NCI-H345 treated with DMSO at 0.1 percent for 48 hours (cell line): ENCODE measurements around the gene GFER.
"Not testable (repeated sequence)": the region's sequence is repeated elsewhere in the genome, so short reads cannot be mapped to it uniquely, and the experiment has no call there.

ENCODE experiments used
- DNase-seq: peaks from one replicate; lab custom pipeline; 2025; ENCODE audit not compliant: unreplicated experiment; lab: John Stamatoyannopoulos, UW

Gene GFER

DNA sequence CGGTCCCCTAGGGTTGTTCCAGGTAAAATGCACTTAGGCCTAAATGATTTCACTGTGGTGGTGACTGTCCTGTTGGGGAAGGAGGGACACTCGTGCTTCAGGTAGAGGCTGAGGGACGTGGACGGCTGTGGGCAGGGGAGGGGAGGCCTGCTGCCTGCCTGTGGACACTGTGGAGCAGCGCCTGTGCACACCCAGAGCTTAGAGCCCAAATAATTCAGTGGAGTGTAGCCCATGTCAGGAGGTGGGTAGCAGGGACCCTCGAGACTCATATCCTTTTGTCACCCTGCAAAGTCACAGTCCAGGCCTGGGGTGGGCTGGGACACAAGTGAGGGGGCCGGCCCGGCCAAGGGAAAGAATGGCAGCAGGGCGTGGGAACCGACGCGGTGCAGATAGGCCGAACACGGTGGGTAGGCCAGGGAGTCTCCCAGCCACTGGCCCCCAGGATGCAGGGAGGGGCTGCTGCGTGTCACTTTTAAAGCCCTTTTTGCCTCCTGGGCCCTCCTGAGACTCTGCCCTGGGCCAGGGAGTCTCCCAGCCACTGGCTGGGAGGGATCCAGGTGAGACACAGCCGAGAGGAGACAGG is 42.0 kb downstream of the GFER start:
- DNase-seq: no peak

DNA sequence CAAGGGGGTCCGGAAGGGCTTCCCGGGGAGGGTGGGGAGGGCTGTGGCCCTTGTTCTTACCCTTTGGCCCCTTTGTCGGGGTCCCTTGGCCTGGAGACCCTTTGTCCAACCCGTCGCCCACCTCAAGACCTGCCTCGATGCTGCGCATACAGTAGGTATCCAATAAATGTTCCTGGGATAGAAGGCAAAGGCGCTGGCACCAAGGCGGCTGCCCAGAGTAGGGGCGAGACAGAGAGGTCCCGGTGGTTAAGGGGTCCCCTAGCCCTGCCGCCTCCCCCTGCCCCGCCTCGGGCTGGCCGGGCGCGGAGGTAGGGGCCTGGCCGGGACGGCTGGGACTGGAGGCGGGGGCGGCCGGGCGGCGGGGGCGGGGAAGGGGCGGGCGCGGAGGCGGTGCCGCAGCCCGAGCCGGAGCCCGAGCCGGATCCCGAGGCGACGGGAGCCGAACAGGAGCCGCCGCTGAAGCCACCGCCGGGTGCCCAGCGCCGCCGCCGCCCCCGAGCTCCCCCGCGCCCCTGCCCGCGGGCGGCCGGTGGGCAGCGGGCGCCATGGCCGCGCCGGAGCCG is 42.5 kb downstream of the GFER start, which contains the start of gene NHERF2:
TSS of gene NHERF2 (plus strand) at position 442 of the 563 bp plus-strand sequence. CDS start at position 546, 104 bp downstream.
- DNase-seq: no peak

DNA sequence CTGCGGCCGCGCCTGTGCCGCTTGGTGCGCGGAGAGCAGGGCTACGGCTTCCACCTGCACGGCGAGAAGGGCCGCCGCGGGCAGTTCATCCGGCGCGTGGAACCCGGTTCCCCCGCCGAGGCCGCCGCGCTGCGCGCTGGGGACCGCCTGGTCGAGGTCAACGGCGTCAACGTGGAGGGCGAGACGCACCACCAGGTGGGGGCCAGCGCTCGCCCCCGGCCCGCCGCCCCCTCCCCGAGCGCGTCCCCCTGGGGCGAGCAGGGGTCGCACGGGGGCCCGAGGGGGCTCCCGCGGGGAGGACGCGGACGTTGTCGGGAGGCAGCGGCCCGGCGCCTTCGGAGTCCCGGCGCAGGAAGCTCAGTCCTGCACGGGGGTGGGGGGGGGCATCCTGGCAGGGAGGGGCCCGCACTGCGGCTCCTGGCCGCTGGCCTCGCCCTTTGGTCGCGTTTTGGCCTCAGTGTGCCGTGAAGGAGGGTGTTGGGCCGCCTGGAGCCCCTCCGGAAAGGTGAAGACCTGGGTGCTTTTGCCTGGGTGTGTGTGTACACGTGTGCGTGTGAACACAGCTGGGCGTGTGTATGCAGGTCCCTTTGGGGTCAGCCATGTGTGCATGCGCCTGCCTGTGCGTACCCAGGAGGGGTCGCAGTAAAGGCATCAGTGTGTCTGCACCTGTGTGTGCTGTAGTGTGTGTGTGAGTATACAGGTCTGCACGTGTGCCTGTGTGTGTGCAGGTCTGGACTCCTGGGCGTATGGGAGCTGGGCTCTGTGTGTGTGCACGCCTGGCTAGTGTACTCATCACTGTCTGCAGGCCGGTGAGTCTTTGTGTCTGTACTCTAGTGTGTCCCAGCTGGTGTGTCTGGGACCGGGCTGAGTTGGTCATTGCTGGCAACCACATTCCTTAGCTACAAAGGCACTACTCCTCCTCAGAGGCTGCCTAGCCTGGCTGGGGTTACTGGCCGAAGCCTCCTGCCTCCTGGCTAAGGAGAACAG is 43.3 kb downstream of the GFER start:
- DNase-seq: no peak

DNA sequence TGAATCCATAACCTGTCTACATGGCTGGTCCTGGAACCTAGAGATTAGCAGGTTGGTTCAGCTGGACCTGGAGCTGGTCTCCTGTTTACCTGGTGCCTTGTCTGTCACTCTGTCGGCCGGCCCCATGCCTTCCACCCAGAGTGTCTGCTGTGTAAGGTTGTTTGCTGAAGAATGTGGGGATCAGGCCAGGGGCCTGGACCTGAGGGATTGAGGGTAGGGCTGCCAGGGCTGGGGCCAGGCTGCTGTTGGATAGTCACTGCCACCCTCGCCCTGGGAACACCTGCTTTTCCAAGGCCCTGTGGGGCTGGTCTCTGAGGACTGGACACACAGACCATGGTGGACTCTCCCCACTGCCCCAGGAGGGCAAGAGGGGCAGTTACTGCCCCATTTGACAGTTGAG is 44.2 kb downstream of the GFER start:
- DNase-seq: no peak

DNA sequence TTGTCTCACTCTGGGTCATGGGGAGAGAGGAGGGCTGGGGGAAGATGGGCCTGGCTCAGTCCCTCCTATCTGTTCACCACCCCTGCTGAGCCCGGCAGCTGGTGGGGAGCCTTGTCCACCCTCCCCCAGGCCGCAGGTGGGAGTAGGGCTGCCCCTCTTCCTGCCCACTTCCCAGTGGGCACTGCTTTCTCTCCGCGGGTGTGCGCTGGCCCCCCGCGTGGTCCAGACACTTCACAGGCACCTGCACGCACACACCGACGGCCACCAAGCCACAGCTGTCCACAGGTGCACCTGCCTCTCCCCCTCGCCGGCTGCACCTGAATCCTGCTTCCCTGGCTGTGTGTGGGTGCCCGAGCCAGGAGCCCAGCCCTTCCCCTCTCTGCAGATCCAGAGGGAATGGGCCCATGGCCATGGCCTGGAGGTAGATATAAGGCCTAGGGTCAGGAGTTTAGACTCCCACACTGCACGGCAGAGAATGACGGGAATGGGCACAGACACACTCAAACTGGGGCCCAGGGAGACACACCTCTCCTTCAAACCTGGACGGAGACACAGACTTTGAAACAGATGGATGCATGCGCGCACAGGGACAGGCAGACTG is 44.7 kb downstream of the GFER start:
- DNase-seq: peak; percentile 54

DNA sequence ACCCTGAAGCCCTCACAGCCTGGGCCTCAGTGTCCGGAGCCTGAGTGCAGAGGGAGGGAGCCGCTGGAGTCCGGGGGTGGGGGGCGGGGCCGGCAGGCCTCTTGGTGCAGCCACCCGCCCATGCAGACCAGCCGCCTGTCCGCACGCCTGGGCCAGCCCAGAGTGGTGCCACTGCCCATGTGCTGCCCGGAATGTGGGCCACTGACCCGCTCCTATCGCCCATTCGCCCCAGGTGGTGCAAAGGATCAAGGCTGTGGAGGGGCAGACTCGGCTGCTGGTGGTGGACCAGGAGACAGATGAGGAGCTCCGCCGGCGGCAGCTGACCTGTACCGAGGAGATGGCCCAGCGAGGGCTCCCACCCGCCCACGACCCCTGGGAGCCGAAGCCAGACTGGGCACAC is 45.4 kb downstream of the GFER start:
- no peak for DNase-seq

DNA sequence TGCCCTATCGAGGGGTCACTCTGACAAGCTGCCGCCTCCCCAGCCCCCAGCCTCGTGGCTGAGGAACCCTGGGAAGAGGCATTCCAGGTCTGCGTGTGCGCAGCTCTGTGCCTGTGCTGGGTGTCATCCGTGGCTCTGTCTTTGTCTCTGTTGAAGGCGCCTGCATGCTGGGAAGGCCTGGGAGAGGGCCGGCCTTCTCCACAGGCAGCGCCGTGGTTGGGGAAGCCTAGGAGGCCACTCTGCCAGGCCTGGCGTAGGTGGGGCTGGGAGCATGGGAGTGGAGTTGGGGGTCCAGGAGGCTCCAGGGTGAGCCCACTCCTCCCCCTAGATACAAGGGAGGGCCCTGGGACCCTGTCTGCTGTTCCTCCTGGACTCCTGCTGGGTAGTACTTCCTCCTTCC is 46.0 kb downstream of the GFER start:
- DNase-seq: no peak

DNA sequence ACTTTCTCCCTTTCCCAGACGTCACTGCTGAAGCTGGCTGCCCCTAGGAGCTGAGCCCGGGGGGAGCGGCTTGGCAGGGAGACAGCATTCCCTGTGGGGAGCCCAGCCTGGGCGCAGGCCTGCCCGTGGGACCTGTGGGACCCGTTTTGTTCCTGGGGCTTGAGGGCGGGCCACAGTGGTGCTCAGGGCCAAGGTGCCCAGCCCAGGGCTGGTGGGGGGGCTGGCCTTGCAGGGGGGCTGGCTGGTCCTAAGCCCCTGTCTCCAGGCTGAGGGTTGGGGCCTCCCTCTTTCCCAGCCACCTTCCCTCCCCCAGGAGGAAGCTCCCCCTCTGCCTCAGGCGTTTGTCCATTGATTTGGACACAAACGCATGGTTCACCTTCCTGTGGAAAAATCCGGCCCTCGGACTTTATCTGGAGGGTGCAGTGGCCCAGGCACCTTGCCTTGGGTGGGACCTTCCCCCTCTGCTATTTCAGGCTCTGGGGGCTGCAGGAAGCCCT is 47.1 kb downstream of the GFER start:
- DNase-seq: no peak

DNA sequence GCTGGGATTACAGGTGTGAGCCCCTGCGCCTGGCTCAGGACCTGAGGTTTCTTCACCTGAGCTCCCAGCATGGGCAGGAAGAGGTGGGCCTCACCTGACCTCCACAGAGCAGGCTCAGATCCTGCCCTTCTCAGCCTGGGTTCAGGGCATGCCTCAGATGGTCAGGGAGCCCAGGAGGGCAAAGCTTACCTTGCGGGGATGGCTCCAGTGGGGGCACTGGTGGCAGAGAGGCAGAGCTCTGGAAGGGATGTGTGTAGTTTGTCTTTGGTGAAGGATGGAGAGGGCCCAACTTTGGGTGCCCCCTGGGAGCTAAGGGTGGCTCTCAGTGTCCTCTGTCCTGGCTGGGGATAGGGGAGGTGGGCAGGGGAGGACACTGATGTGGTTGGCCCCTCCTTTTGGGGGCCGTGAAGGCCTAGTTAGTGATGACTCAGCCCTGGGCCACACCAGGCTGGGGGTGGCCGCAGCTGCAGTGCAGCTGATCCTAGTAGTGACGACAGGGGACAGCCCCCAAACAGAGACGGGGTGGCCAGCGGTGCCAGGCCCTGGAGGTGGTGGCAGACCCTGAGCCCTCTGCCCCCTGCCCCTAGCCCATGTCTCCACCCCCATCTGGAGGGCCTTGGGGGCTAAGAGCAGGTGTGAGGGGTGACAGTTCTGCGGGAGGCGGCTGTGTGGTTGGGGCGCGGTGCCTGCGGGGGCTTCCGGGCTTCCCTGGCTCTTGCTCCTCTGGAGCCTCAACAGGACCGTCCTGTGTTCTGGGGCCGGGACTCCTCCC is 48.5 kb downstream of the GFER start:
- DNase-seq: no peak

DNA sequence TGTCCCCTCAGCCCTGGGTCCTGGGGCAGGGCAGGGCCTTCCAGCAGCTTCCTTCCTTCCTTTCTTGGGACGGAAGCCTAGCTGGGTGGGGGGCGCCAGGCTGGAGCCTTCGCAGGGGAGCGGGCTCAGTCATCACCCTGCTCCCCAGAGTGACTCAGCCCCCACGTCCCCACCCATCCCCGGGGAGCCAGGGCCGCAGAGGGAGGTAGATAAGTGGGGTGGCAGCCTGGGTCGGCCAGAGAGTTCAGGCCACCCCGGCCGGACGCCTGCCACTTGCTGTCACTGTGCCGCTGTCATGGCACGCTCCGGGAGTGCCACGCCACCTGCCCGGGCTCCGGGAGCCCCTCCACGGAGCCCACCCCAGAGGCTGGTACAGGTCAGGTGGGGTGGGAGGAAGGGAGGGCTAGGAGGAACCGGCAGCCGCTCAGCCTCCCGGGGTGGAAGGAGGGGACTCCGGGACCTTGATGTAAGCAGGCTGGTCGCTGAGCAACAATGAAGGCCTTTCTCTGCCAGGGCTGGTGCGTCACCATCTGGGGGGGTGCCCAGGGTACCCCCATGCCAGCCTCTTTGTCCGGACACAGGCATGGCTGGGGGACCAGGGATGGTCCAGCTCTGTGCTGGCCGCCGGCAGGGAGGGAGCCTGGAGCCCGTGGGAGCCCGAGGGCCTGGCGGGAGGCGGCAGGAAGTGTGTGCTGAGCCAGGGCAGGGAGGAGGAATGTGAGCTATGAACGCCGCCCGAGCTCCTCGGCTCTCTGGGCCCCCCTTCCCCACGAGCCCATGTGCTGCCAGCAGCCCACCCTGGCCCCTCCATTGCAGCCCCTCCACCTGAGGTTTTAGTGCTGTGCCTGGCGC is 49.3 kb downstream of the GFER start:
- no peak for DNase-seq

DNA sequence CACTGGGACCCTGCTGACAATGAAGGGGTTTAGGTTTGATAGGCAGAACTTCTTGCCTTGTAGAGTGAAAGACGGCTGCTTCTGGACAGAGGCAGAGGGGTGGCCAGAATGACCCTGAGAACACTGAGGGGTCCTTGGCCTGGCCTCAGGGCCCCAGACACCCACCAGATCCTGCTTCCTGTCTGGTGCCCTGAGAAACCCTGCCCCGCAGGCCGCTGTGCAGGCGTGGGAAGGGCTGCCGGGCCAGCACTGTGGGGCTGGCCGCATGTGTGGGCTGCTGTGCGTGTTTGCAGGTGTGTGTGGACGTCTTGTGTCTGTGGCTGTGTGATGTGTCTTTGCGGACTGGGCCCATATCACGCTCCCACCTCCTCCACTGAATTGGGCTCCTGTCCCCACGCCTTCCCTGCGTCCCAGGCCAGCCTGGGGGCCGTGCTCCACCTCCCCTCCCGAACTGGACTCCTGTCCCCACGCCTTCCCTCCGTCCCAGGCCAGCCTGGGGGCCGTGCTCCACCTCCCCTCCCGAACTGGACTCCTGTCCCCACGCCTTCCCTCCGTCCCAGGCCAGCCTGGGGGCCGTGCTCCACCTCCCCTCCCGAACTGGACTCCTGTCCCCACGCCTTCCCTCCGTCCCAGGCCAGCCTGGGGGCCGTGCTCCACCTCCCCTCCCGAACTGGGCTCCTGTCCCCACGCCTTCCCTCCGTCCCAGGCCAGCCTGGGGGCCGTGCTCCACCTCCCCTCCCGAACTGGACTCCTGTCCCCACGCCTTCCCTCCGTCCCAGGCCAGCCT is 50.1 kb downstream of the GFER start:
- not testable (repeated sequence) for DNase-seq

DNA sequence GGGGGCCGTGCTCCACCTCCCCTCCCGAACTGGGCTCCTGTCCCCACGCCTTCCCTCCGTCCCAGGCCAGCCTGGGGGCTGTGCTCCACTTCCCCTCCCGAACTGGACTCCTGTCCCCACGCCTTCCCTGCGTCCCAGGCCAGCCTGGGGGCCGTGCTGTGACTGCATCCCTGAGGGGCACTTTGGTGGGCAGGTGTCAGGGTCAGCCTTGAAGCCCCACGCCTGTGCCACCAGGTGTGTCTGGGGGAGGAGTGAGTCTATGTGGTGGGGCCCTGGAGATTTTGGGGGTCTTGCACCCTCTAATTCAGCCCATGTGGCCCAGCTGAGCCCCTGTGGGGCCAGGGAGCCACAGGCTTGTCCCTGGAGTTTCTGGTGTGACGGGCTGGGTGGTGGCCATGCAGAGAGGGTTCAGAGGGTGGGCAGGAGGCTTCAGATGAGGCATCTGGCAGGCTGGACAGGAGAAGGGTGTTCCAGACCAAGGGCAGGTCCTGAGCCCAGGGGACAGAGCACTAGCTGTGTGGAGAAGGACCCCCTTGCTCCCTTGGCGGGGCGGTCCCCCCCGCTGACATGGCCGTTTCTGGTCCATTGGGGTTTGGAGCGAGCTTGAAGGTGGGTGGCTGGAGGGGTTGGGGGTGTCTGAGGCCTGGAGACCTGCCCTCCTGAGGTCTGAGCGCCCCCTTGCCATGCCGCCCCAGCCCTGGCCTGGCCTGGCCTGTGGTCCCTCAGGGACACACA is 50.9 kb downstream of the GFER start:
- no peak for DNase-seq

DNA sequence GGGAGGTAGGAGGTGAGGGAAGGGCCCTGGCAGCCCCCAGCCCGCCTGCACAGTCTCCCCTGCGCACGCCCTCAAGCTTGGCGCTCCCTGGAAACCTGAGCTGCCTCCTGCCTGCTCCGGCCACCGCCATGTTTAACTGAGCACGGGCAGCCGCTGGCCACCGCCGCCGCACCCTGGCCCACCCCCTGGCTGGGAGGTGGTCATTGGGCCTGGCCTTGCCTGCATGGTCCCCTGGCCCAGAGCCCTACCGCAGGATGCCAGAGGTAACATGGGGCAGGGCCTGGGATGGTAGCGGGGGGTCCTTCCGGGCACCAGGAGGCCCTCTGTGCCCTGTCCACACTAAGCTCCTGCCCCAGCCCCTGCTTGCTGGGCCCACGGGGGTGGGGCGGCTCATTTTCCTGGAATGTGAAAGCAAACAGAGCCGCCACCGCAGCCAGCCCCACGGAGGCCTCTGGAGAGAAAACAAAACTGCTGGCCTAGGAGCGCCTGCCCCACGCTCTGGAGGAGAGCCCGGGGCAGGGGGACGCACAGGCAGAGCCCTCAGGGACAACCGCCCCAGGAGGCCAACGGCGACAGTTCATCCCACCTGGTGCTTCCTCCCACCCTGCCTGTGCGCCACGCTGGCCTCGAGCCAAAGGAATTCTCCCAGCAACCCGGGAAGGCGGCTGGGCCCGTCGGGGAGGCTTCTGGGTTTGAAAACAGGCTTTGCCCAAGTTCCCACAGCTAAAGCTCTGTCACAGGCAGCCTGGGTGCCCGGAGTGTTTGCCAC is 51.6 kb downstream of the GFER start:
- peak; percentile 84 for DNase-seq

DNA sequence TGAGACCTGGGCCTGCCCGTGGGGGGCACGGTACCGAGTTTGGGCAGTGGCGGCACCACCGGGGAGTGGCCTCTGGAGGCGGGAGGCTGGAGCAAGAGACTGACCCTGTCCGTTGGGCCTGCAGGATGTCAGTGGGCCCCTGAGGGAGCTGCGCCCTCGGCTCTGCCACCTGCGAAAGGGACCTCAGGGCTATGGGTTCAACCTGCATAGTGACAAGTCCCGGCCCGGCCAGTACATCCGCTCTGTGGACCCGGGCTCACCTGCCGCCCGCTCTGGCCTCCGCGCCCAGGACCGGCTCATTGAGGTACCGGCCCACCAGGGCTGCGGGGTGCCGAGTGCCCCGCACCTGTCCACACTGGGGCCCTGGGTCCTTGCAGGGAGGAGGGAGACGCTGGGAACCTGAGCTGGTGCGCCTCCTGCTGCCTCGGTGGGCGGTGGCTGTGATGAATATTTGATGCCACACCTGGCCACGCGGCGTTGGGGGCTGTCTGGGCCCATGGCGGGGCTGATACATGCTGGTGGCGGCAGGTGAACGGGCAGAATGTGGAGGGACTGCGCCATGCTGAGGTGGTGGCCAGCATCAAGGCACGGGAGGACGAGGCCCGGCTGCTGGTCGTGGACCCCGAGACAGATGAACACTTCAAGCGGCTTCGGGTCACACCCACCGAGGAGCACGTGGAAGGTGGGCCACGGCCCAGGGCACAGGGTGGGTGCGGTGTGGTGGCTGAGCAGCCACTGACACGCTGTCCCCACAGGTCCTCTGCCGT is 52.4 kb downstream of the GFER start:
- DNase-seq: no peak

DNA sequence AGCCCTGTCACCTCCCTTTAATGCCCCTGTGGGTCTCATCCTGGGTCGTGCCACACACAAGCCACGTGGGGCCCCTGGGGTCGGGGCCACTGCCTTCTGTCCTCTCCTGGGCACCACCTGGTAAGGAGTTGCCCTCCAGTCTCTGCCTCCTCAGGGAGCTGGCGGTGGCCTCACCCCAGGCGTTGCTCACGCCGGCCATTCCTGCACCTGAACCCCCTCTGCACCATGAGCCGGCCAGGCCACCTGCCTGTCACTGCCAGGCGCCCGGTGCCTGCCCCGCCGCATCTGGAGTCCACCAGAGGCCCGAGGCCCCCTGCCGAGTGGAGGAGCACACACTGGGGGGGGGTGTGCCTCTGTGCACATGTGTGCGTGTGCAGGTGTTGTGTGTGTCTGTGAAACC is 53.1 kb downstream of the GFER start:
- no peak for DNase-seq
